ENCODE data around the gene SERGEF. TPM values are rescaled to one million over a fixed set of nuclear protein-coding genes. Genes with fewer than 3 reads are reported as not detected.

The SERGEF gene
- polyA plus RNA-seq, 3 donors = 14.3 to 33.7 (median 33.3) TPM

DNA sequence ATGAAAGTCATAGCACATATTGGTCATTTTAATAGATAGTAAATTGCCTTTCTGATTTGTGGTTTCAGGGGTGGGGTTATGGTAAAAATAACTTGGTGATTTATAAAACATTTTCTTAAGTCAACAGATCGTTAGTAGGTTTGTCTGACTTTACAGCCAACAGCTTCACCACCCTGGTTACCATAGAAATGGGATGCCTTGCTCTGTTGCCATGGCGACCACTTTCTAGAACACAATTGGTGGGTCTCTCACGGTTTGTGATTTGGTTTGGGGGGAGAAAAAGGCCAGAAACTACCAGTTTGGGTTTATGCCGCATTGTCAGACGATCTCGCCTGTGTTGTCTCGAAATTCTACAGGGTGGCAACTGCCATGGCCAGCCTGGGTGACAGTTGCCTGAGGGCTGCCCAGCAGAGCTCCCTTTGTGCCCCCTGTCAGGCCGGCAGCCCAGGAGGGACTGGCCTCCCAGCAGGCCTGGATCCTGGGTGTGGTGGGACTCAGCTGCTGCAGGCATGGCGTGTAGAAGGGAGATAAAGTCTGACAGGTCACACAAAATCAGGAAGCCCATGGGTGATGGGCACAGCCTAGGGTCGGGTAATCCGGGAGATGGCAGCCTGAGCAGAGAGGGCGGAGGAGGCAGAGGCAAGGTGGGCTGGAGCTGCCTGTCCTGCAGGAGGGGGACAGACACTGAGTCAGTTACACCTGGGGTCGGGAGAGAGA is 247.3 kb downstream of the SERGEF start:
- Histone ChIP-seq H3K4me1 (ENCODE audit: control insufficient read depth in 1 of 2, insufficient read depth in 2 of 2, low read length in 2 of 2) (no peaks in the 10 kb centered on the region), H3K4me2 (replicated peaks; ENCODE audit: extremely low read depth, low read length, poor library complexity, severe bottlenecking) (no peak overlapping the region), H3K4me3 (replicated peaks in 1 of 3; ENCODE audit: low read depth in 2 of 3, low read length in 3 of 3) (no peak overlapping the region), H3K9me3 (replicated peaks in 1 of 2; ENCODE audit: control insufficient read depth in 1 of 2, insufficient read depth in 1 of 2, low read length in 2 of 2) (no peaks in the 10 kb centered on the region), H2AFZ (ENCODE audit: insufficient read depth, low read depth, low read length, poor library complexity, severe bottlenecking) (no peak overlapping the region), H3K9ac (ENCODE audit: insufficient read depth, low read length, poor library complexity, severe bottlenecking) (no peak overlapping the region), H3K27ac (ENCODE audit: low read depth in 1 of 2, low read length in 2 of 2) (no peak overlapping the region), H3K36me3 (replicated peaks in 1 of 2; ENCODE audit: control insufficient read depth in 1 of 2, insufficient read depth in 2 of 2, low read length in 2 of 2) (no peaks in the 10 kb centered on the region), H4K20me1 (ENCODE audit: insufficient read depth, low read length) (no peaks in the 10 kb centered on the region), H3K27me3 (ENCODE audit: control insufficient read depth in 2 of 2, insufficient read depth in 2 of 2, low read length in 2 of 2) (no peaks in the 10 kb centered on the region), H3K79me2 (ENCODE audit: insufficient read depth, low read length) (no peaks in the 10 kb centered on the region)
- no peak overlapping the region for H3K27ac Mint-ChIP-seq
- 81% methylated on average over 12 of the region's 13 CpGs for WGBS (ENCODE audit: insufficient coverage)
- DNase-seq = no peak
- H3K27me3 Mint-ChIP-seq (ENCODE audit: low read depth in 3 of 3) = peaks cover 0 to 3% (median 1%) of the 10 kb centered on the region in 3 donors
- no peaks in the 10 kb centered on the region for H3K36me3 Mint-ChIP-seq
- no peaks in the 10 kb centered on the region for H3K9me3 Mint-ChIP-seq
- H3K4me1 Mint-ChIP-seq = no peaks in the 10 kb centered on the region
- no peak overlapping the region for H3K4me3 Mint-ChIP-seq
- TF ChIP-seq, protein P1, sequence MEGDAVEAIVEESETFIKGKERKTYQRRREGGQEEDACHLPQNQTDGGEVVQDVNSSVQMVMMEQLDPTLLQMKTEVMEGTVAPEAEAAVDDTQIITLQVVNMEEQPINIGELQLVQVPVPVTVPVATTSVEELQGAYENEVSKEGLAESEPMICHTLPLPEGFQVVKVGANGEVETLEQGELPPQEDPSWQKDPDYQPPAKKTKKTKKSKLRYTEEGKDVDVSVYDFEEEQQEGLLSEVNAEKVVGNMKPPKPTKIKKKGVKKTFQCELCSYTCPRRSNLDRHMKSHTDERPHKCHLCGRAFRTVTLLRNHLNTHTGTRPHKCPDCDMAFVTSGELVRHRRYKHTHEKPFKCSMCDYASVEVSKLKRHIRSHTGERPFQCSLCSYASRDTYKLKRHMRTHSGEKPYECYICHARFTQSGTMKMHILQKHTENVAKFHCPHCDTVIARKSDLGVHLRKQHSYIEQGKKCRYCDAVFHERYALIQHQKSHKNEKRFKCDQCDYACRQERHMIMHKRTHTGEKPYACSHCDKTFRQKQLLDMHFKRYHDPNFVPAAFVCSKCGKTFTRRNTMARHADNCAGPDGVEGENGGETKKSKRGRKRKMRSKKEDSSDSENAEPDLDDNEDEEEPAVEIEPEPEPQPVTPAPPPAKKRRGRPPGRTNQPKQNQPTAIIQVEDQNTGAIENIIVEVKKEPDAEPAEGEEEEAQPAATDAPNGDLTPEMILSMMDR (IDR thresholded peaks at IDR 0.05) = no peak
- intact Hi-C loops (cut with micrococcal nuclease) = no loop called here

DNA sequence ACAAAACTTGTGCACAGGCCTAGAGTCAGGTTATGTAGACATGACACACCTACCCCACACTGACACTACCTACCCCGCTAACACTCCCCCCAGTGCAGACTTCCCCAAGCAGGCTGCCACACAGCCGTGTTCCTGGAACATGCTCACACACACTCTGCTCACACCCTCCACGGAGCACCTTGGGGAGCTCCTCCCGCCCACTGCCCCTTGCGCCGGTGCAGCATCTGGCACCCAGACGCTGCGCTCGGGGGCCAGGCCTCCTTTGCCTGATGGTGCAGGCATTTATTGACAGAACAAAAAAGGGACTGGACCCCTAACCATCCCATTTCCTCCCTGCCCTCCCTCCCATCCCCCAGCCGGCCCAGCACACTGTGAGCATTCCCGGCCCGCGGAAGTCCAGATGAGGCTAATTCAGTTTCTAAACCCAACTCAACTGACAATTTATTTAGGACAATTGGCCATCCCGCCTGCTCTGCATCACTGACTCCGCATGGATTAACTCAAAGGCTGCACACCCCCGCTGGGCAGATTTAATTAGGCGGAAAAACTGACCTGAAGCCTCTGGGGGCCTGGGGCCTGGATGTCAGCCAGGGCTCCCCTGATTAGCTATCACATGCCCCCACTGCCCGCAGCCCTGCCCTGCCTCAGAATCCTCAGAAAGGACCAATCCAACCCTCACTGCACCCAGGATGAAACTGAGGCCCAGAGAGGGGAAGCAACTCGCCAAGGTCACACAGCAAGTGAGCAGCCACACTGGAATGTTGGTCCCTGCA is 248.2 kb downstream of the SERGEF start:
- H4K20me1 ChIP-seq (ENCODE audit: insufficient read depth, low read length) = no peaks in the 10 kb centered on the region
- TF ChIP-seq, protein P1 (IDR thresholded peaks at IDR 0.05) = no peak
- no peak overlapping the region for H3K27ac ChIP-seq (ENCODE audit: low read depth in 1 of 2, low read length in 2 of 2)
- Mint-ChIP-seq H3K4me3 (no peak overlapping the region), H3K27ac (no peak overlapping the region), H3K4me1 (no peaks in the 10 kb centered on the region), H3K36me3 (no peaks in the 10 kb centered on the region), H3K27me3 (ENCODE audit: low read depth in 3 of 3) (peaks cover 0 to 3% (median 1%) of the 10 kb centered on the region in 3 donors), H3K9me3 (no peaks in the 10 kb centered on the region)
- no peak overlapping the region for H2AFZ ChIP-seq (ENCODE audit: insufficient read depth, low read depth, low read length, poor library complexity, severe bottlenecking)
- no peaks in the 10 kb centered on the region for H3K79me2 ChIP-seq (ENCODE audit: insufficient read depth, low read length)
- no peak overlapping the region for H3K4me2 ChIP-seq (replicated peaks; ENCODE audit: extremely low read depth, low read length, poor library complexity, severe bottlenecking)
- no peak overlapping the region for H3K9ac ChIP-seq (ENCODE audit: insufficient read depth, low read length, poor library complexity, severe bottlenecking)
- H3K4me1 ChIP-seq (ENCODE audit: control insufficient read depth in 1 of 2, insufficient read depth in 2 of 2, low read length in 2 of 2) = no peaks in the 10 kb centered on the region
- H3K9me3 ChIP-seq (replicated peaks in 1 of 2; ENCODE audit: control insufficient read depth in 1 of 2, insufficient read depth in 1 of 2, low read length in 2 of 2) = no peaks in the 10 kb centered on the region
- 80% methylated on average over 17 of the region's 19 CpGs for WGBS (ENCODE audit: insufficient coverage)
- intact Hi-C loops (cut with micrococcal nuclease) = no loop called here
- no peak overlapping the region for H3K4me3 ChIP-seq (replicated peaks in 1 of 3; ENCODE audit: low read depth in 2 of 3, low read length in 3 of 3)
- H3K27me3 ChIP-seq (ENCODE audit: control insufficient read depth in 2 of 2, insufficient read depth in 2 of 2, low read length in 2 of 2) = no peaks in the 10 kb centered on the region
- no peak for DNase-seq
- no peaks in the 10 kb centered on the region for H3K36me3 ChIP-seq (replicated peaks in 1 of 2; ENCODE audit: control insufficient read depth in 1 of 2, insufficient read depth in 2 of 2, low read length in 2 of 2)

All from CD14-positive monocyte (primary cell).